ENCODE results near the gene TRIM56. TPM values are rescaled to one million over a fixed set of nuclear protein-coding genes. Genes with fewer than 3 reads are reported as not detected.
"Not testable (repeated sequence)": the region's sequence is repeated elsewhere in the genome, so short reads cannot be mapped to it uniquely, and the experiment has no call there.

TRIM56 gene
- total and polyA plus RNA-seq, 12 donors, result 8.3 to 57.3 (median 28.7) TPM

- no peaks in the 10 kb centered on the region for H3K27me3 ChIP-seq
- H3K36me3 ChIP-seq (replicated peaks in 1 of 2), result no peaks in the 10 kb centered on the region
- WGBS, 4 donors, result 56 to 74% (median 67%) methylated on average over 3 of the region's 3 CpGs
- no peak for TF ChIP-seq CTCF (IDR thresholded peaks at IDR 0.05)
- peaks cover 7 to 10% of the 10 kb centered on the region in 2 donors for H3K4me1 ChIP-seq (replicated peaks in 1 of 2)
- no peak for DNase-seq
- no peaks in the 10 kb centered on the region for H3K9me3 ChIP-seq (replicated peaks in 1 of 3)
- no peak overlapping the region for H3K4me3 ChIP-seq
- H3K27ac ChIP-seq, result no peak overlapping the region
- intact Hi-C loops (cut with DNase I), result no loop called here
Measured at GRCh38 chr7:101104799-101105198, 19.5 kb downstream of the TRIM56 start.

DNA sequence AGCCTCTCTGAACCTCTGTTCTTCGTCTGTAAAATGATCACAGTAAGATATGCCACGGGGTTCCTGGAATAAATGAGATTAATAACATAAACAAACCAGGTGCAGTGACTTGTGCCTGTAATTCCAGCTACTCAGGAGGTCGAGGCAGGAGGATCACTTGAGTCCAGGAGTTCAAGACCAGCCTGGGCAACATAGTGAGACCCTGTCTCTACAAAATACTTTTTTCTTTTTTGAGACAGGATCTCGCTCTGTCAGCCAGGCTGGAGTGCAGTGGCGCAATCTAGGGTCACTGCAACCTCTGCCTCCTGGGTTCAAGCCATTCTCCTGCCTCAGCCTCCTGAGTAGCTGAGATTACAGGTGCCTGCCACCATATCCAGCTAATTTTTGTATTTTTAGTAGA lies 20.0 kb downstream of the TRIM56 start:
- intact Hi-C loops (cut with DNase I); H3K27me3 ChIP-seq; H3K27ac ChIP-seq; H3K36me3 ChIP-seq (replicated peaks in 1 of 2); H3K9me3 ChIP-seq (replicated peaks in 1 of 3); H3K4me3 ChIP-seq; H3K4me1 ChIP-seq (replicated peaks in 1 of 2); DNase-seq: not testable (repeated sequence)
- 79 to 84% (median 81%) methylated on average over 4 to 5 of the region's 5 CpGs for WGBS, 4 donors

DNA sequence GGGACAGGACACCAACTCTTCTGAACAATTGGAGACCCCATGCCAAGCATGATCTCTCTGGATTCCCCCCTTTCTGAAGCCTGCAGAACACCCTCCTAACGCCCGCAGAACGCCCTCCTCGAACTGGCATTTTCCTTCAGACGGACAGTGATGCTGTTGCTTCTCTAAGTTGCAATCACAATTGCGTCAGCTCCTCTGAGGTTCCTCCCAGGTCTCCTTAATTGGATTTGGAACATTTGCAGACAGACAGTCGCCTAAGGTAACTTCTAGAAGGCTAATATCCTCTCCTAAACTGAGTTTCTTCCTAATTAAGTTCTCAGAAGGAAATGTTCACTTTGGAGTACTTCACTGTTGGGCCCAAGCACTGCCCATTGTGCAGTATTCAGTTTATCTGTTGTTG lies 21.1 kb downstream of the TRIM56 start:
- intact Hi-C loops (cut with DNase I), result no loop called here
- 80 to 93% (median 88%) methylated on average over 7 of the region's 7 CpGs for WGBS, 4 donors
- no peak for DNase-seq

DNA sequence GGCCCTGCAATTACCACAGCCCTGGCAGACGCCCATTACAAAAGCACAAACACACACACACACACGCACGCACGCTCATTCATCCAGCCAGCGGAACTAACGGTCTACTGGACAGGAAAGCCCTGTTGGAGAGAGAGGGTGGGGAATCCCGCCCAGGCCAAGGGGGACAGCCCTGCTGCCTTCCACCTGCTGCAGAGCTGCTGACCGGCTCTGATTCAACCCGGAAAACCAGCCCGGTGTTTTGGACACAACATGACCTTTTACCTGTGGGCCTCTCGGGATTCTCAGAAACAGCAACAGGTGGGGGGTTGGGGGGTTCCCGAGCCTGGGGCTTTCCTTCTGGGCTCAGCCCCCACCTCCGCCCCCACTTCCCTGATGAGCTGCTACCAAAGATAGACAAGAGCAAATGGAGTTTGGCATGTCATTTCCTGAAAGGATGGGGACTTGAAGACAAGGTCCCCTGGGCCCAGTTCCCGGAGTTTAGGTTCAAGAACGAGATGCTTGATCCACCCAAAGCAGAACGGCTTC lies 23.1 kb downstream of the TRIM56 start:
- DNase-seq, result peak in 2 of 7 donors; percentile 24 to 28
- Histone ChIP-seq H3K36me3 (replicated peaks in 1 of 2) (no peaks in the 10 kb centered on the region), H3K9me3 (replicated peaks in 1 of 3) (no peaks in the 10 kb centered on the region), H3K4me1 (replicated peaks in 1 of 2) (no peaks in the 10 kb centered on the region), H3K27me3 (no peaks in the 10 kb centered on the region), H3K27ac (no peak overlapping the region), H3K4me3 (no peak overlapping the region)
- TF ChIP-seq POLR2A (IDR thresholded peaks at IDR 0.05) (no peak), CTCF (IDR thresholded peaks at IDR 0.05) (no peak)
- intact Hi-C loops (cut with DNase I), result no loop called here
- 64 to 80% (median 72%) methylated on average over 11 to 16 of the region's 16 CpGs for WGBS, 4 donors

More for the DNA sequence above, 21.1 kb downstream of the TRIM56 start:
- no peaks in the 10 kb centered on the region for H3K27me3 ChIP-seq
- TF ChIP-seq CTCF (IDR thresholded peaks at IDR 0.05), result no peak
- TF ChIP-seq POLR2A (IDR thresholded peaks at IDR 0.05), result no peak
- H3K4me1 ChIP-seq (replicated peaks in 1 of 2), result no peaks in the 10 kb centered on the region
- H3K4me3 ChIP-seq, result no peak overlapping the region
- H3K9me3 ChIP-seq (replicated peaks in 1 of 3), result no peaks in the 10 kb centered on the region
- no peaks in the 10 kb centered on the region for H3K36me3 ChIP-seq (replicated peaks in 1 of 2)
- H3K27ac ChIP-seq, result no peak overlapping the region

- H3K4me1 ChIP-seq (replicated peaks in 1 of 2), result no peaks in the 10 kb centered on the region
- H3K27ac ChIP-seq, result no peak overlapping the region
- no peaks in the 10 kb centered on the region for H3K27me3 ChIP-seq
- H3K4me3 ChIP-seq, result no peak overlapping the region
- DNase-seq, result no peak
- WGBS, 4 donors, result 77 to 91% (median 81%) methylated on average over 4 to 7 of the region's 7 CpGs
- TF ChIP-seq CTCF (IDR thresholded peaks at IDR 0.05) (no peak), POLR2A (IDR thresholded peaks at IDR 0.05) (no peak)
- no peaks in the 10 kb centered on the region for H3K9me3 ChIP-seq (replicated peaks in 1 of 3)
- intact Hi-C loops (cut with DNase I), result no loop called here
- H3K36me3 ChIP-seq (replicated peaks in 1 of 2), result no peaks in the 10 kb centered on the region
Measured at GRCh38 chr7:101108961-101109360, 23.7 kb downstream of the TRIM56 start.

Data from adrenal gland (tissue), 12 donors.